Thymus (tissue), 11 donors: ENCODE results near the gene BARHL1. TPM values are rescaled to one million over a fixed set of nuclear protein-coding genes. Genes with fewer than 3 reads are reported as not detected.

Experiments used
- DNase-seq, 9 donors: peaks; one replicate each; pipeline ENCODE4 v3.0.0-alpha.2; 2013; ENCODE audit warnings: low spot score in 9 of 9, low read depth in 6 of 9, missing footprints in 1 of 9
- H3K27ac ChIP-seq, 2 donors: one replicate each; pipeline ENCODE4 v1.5.1; 2013; ENCODE audit warnings: control low read depth in 1 of 2, low read depth in 1 of 2, low read length in 1 of 2, mild to moderate bottlenecking in 1 of 2, moderate library complexity in 1 of 2
- H3K27me3 ChIP-seq, 2 donors: one replicate each; pipeline ENCODE4 v1.5.1; 2013; ENCODE audit warnings: low read length in 1 of 2; ENCODE audit not compliant: control insufficient read depth in 2 of 2, insufficient read depth in 1 of 2
- H3K36me3 ChIP-seq, 2 donors: one replicate each; pipeline ENCODE4 v1.5.1; 2013; ENCODE audit warnings: low read length in 1 of 2, mild to moderate bottlenecking in 1 of 2, moderate library complexity in 1 of 2; ENCODE audit not compliant: control insufficient read depth in 2 of 2, insufficient read depth in 2 of 2
- H3K4me1 ChIP-seq, 2 donors: one replicate each; pipeline ENCODE4 v1.5.1; 2013; ENCODE audit warnings: low read length in 2 of 2; ENCODE audit not compliant: control insufficient read depth in 2 of 2, insufficient read depth in 2 of 2
- H3K4me3 ChIP-seq, 2 donors: one replicate each; pipeline ENCODE4 v1.5.1; 2013; ENCODE audit warnings: low read length in 2 of 2, control low read depth in 1 of 2, mild to moderate bottlenecking in 1 of 2
- H3K9me3 ChIP-seq, 2 donors: one replicate each; pipeline ENCODE4 v1.5.1; 2013; ENCODE audit warnings: low read length in 1 of 2, mild to moderate bottlenecking in 1 of 2; ENCODE audit not compliant: control insufficient read depth in 2 of 2, insufficient read depth in 1 of 2
- WGBS: extraction: QIAGEN DNeasy Blood & Tissue Kit; methylation state at CpG from one replicate; pipeline ENCODE4 v1.1.7; 2013; 5-methylcytosine and 5-hydroxymethylcytosine counted together
- polyA plus RNA-seq: library from polyadenylated mRNA; stranded (reverse); fragments of 200-250 nt; gene quantifications from one replicate; pipeline ENCODE4 v1.2.3, GENCODE V29; 2013
- total RNA-seq: library from RNA; stranded (reverse); fragments of 120-200 nt; gene quantifications from one replicate; pipeline ENCODE4 v1.2.4, GENCODE V29; 2013
- donor health status: healthy.

BARHL1 gene
- total and polyA plus RNA-seq, 2 donors = 0.11 TPM; not detected in 1

GRCh38 chr9:132595319-132595718 lies 12.9 kb downstream of the BARHL1 start:
- Histone ChIP-seq H3K36me3 (peaks cover 6 to 11% of the 10 kb centered on the region in 2 donors), H3K4me3 (no peak overlapping the region), H3K27ac (no peak overlapping the region), H3K4me1 (no peaks in the 10 kb centered on the region), H3K9me3 (no peaks in the 10 kb centered on the region), H3K27me3 (peaks cover 20 to 30% of the 10 kb centered on the region in 2 donors)
- DNase-seq = no peak
- 95% methylated on average over 6 of the region's 6 CpGs for WGBS

- Histone ChIP-seq H3K9me3 (no peaks in the 10 kb centered on the region), H3K36me3 (peaks cover 8 to 14% of the 10 kb centered on the region in 2 donors), H3K4me1 (no peaks in the 10 kb centered on the region), H3K27ac (no peak overlapping the region), H3K4me3 (no peak overlapping the region), H3K27me3 (peaks cover 12 to 21% of the 10 kb centered on the region in 2 donors)
- WGBS = 91% methylated on average over 3 of the region's 3 CpGs
- DNase-seq = no peak
These were observed 13.8 kb downstream of the BARHL1 start for GRCh38 chr9:132596200-132596599.

GRCh38 chr9:132597073-132597775 lies 14.8 kb downstream of the BARHL1 start:
- no peaks in the 10 kb centered on the region for H3K4me1 ChIP-seq
- H3K27me3 ChIP-seq = peaks cover 2 to 11% of the 10 kb centered on the region in 2 donors
- no peak for DNase-seq
- peaks cover 10 to 19% of the 10 kb centered on the region in 2 donors for H3K36me3 ChIP-seq
- no peaks in the 10 kb centered on the region for H3K9me3 ChIP-seq
- 95% methylated on average over 16 of the region's 16 CpGs for WGBS
- H3K27ac ChIP-seq = no peak overlapping the region
- no peak overlapping the region for H3K4me3 ChIP-seq

GRCh38 chr9:132600326-132600984 lies 18.0 kb downstream of the BARHL1 start:
- Histone ChIP-seq H3K36me3 (peaks cover 4 to 23% of the 10 kb centered on the region in 2 donors), H3K27ac (no peak overlapping the region), H3K4me3 (no peak overlapping the region), H3K27me3 (no peaks in the 10 kb centered on the region), H3K9me3 (no peaks in the 10 kb centered on the region), H3K4me1 (no peaks in the 10 kb centered on the region)
- WGBS = 94% methylated on average over 12 of the region's 12 CpGs
- no peak for DNase-seq

GRCh38 chr9:132602207-132602606 lies 19.8 kb downstream of the BARHL1 start:
- H3K4me3 ChIP-seq = no peak overlapping the region
- H3K27ac ChIP-seq = no peak overlapping the region
- 79% methylated on average over 3 of the region's 3 CpGs for WGBS
- H3K36me3 ChIP-seq = peaks cover 7 to 35% of the 10 kb centered on the region in 2 donors
- DNase-seq = no peak
- H3K4me1 ChIP-seq = no peaks in the 10 kb centered on the region
- no peaks in the 10 kb centered on the region for H3K9me3 ChIP-seq
- no peaks in the 10 kb centered on the region for H3K27me3 ChIP-seq

GRCh38 chr9:132605387-132605786 lies 23.0 kb downstream of the BARHL1 start:
- H3K27ac ChIP-seq = no peak overlapping the region
- no peaks in the 10 kb centered on the region for H3K4me1 ChIP-seq
- 96% methylated on average over 6 of the region's 6 CpGs for WGBS
- no peak for DNase-seq
- H3K4me3 ChIP-seq = no peak overlapping the region
- H3K36me3 ChIP-seq = peaks cover 17 to 42% of the 10 kb centered on the region in 2 donors
- no peaks in the 10 kb centered on the region for H3K9me3 ChIP-seq
- H3K27me3 ChIP-seq = no peaks in the 10 kb centered on the region

GRCh38 chr9:132606066-132606465 lies 23.7 kb downstream of the BARHL1 start:
- Histone ChIP-seq H3K27me3 (no peaks in the 10 kb centered on the region), H3K27ac (no peak overlapping the region), H3K36me3 (peaks cover 21 to 44% of the 10 kb centered on the region in 2 donors), H3K4me3 (no peak overlapping the region), H3K9me3 (no peaks in the 10 kb centered on the region), H3K4me1 (no peaks in the 10 kb centered on the region)
- no peak for DNase-seq
- WGBS = 97% methylated on average over 6 of the region's 6 CpGs

GRCh38 chr9:132609184-132609583 lies 26.8 kb downstream of the BARHL1 start:
- H3K4me3 ChIP-seq = no peak overlapping the region
- H3K9me3 ChIP-seq = no peaks in the 10 kb centered on the region
- 98% methylated on average over 9 of the region's 9 CpGs for WGBS
- no peak for DNase-seq
- no peaks in the 10 kb centered on the region for H3K4me1 ChIP-seq
- H3K27me3 ChIP-seq = no peaks in the 10 kb centered on the region
- peaks cover 33 to 44% of the 10 kb centered on the region in 2 donors for H3K36me3 ChIP-seq
- H3K27ac ChIP-seq = no peak overlapping the region

GRCh38 chr9:132609829-132610228 lies 27.4 kb downstream of the BARHL1 start:
- H3K27me3 ChIP-seq = no peaks in the 10 kb centered on the region
- H3K4me3 ChIP-seq = no peak overlapping the region
- WGBS = 96% methylated on average over 7 of the region's 7 CpGs
- peaks cover 33 to 41% of the 10 kb centered on the region in 2 donors for H3K36me3 ChIP-seq
- no peaks in the 10 kb centered on the region for H3K9me3 ChIP-seq
- DNase-seq = no peak
- H3K27ac ChIP-seq = no peak overlapping the region
- H3K4me1 ChIP-seq = no peaks in the 10 kb centered on the region
